ENCODE data around the gene CAPN14. TPM values are rescaled to one million over a fixed set of nuclear protein-coding genes. Genes with fewer than 3 reads are reported as not detected.

CAPN14 gene
- polyA plus RNA-seq, 2 donors = 72.7 to 141 TPM

DNA sequence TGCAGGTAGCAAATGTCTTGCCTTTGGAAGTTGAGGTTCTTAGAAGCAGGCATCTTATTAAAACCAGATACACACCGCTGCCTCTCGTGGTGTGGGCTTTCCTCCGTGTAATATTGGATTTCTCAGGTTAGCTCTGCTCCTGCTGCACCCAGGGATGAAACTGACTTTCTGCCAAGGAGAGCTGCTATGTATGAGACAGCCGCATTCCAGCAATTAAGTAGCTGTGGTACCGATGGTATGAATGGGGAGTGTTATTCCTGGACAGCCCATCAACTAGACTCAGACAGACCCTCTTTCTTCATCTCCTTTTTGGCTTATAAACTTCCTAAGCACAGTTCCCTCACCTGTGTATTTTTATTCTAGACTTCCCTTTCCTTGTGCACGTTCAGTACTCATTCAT is 9.8 kb upstream of the CAPN14 start:
- WGBS, 2 donors = 52% methylated on average over 6 of the region's 6 CpGs
- Histone ChIP-seq H3K36me3 (ENCODE audit: control insufficient read depth in 2 of 2, insufficient read depth in 2 of 2, low read length in 1 of 2) (no peaks in the 10 kb centered on the region), H3K4me3 (ENCODE audit: low read depth in 1 of 2, low read length in 2 of 2) (no peak overlapping the region), H3K27me3 (ENCODE audit: control insufficient read depth in 1 of 2, insufficient read depth in 2 of 2, low read length in 2 of 2) (no peaks in the 10 kb centered on the region), H3K27ac (ENCODE audit: low read depth in 2 of 2, low read length in 1 of 2) (peak overlapping the region in 1 of 2 donors; percentile 44), H3K9me3 (ENCODE audit: control insufficient read depth in 2 of 2, insufficient read depth in 1 of 2, low read depth in 1 of 2, low read length in 1 of 2) (no peaks in the 10 kb centered on the region), H3K4me1 (ENCODE audit: control insufficient read depth in 2 of 2, insufficient read depth in 2 of 2, low read length in 1 of 2) (peaks cover 0 to 6% of the 10 kb centered on the region in 2 donors)

DNA sequence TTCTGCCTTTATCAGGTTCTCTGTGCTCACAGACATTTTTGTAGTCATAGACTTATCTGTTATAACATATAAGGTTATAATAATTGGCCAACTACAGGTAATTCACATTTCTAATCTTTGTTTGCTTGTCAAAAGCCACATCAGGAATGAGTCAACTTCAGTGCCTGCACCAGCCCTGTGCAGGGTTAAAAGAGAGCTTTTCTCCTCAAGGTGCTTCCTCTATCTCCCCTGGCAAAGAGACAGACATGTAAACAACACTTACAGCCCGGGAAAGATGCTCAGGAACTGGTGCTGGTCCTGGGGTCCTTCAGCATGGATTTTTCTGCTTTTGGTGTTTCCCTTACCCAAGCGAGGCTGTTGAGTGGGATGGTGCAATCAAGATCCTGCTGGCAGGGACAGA is 9.0 kb upstream of the CAPN14 start:
- Histone ChIP-seq H3K27me3 (ENCODE audit: control insufficient read depth in 1 of 2, insufficient read depth in 2 of 2, low read length in 2 of 2) (no peaks in the 10 kb centered on the region), H3K9me3 (ENCODE audit: control insufficient read depth in 2 of 2, insufficient read depth in 1 of 2, low read depth in 1 of 2, low read length in 1 of 2) (no peaks in the 10 kb centered on the region), H3K36me3 (ENCODE audit: control insufficient read depth in 2 of 2, insufficient read depth in 2 of 2, low read length in 1 of 2) (no peaks in the 10 kb centered on the region), H3K4me1 (ENCODE audit: control insufficient read depth in 2 of 2, insufficient read depth in 2 of 2, low read length in 1 of 2) (peaks cover 0 to 6% of the 10 kb centered on the region in 2 donors), H3K27ac (ENCODE audit: low read depth in 2 of 2, low read length in 1 of 2) (peak overlapping the region in 1 of 2 donors; percentile 15), H3K4me3 (ENCODE audit: low read depth in 1 of 2, low read length in 2 of 2) (no peak overlapping the region)
- WGBS, 2 donors = 29 to 46% methylated on average over 2 of the region's 2 CpGs

DNA sequence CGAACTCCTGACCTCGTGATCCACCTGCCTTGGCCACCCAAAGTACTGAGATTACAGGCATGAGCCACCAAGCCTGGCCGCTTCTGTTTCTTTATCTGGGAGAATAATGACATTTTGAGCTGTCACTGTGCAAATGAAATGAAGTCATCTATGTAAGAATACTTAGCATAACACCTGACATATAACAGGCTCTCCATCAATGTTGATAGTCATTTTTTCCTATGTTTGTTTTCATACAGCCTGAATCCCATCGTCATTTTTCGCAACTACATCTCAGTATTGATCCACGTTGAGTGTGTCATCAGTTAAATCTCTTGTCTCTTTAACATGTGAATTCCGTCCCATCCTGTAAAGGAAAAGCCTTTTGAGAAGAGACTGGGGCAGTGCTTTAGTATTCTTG is 6.4 kb upstream of the CAPN14 start:
- Histone ChIP-seq H3K9me3 (ENCODE audit: control insufficient read depth in 2 of 2, insufficient read depth in 1 of 2, low read depth in 1 of 2, low read length in 1 of 2) (no peaks in the 10 kb centered on the region), H3K4me3 (ENCODE audit: low read depth in 1 of 2, low read length in 2 of 2) (no peak overlapping the region), H3K27ac (ENCODE audit: low read depth in 2 of 2, low read length in 1 of 2) (no peak overlapping the region), H3K36me3 (ENCODE audit: control insufficient read depth in 2 of 2, insufficient read depth in 2 of 2, low read length in 1 of 2) (no peaks in the 10 kb centered on the region), H3K27me3 (ENCODE audit: control insufficient read depth in 1 of 2, insufficient read depth in 2 of 2, low read length in 2 of 2) (no peaks in the 10 kb centered on the region), H3K4me1 (ENCODE audit: control insufficient read depth in 2 of 2, insufficient read depth in 2 of 2, low read length in 1 of 2) (peaks cover 0 to 13% of the 10 kb centered on the region in 2 donors)
- WGBS, 2 donors = 83 to 90% methylated on average over 7 of the region's 7 CpGs

DNA sequence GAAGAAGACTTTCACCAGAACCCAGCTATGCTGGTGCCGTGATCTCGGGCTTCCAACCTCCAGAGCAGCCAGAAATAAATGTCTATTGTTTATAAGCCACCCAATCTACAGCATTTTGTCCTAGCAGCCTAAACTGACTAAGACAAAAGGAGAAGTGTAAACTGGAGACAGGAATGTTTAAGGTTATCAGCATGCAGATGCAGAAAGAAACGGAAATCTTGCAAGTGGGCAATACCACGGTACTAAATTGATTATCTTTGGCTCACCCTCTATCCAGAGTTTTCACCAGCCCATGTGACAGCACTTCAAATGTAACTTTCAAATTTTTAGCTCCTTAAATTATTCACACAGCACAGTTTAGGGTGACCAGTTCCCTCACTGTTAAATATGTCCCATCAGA is 5.7 kb upstream of the CAPN14 start:
- no peaks in the 10 kb centered on the region for H3K9me3 ChIP-seq (ENCODE audit: control insufficient read depth in 2 of 2, insufficient read depth in 1 of 2, low read depth in 1 of 2, low read length in 1 of 2)
- H3K4me1 ChIP-seq (ENCODE audit: control insufficient read depth in 2 of 2, insufficient read depth in 2 of 2, low read length in 1 of 2) = peaks cover 0 to 13% of the 10 kb centered on the region in 2 donors
- H3K36me3 ChIP-seq (ENCODE audit: control insufficient read depth in 2 of 2, insufficient read depth in 2 of 2, low read length in 1 of 2) = no peaks in the 10 kb centered on the region
- H3K4me3 ChIP-seq (ENCODE audit: low read depth in 1 of 2, low read length in 2 of 2) = no peak overlapping the region
- H3K27ac ChIP-seq (ENCODE audit: low read depth in 2 of 2, low read length in 1 of 2) = no peak overlapping the region
- 82 to 83% methylated on average over 4 of the region's 4 CpGs for WGBS, 2 donors
- no peaks in the 10 kb centered on the region for H3K27me3 ChIP-seq (ENCODE audit: control insufficient read depth in 1 of 2, insufficient read depth in 2 of 2, low read length in 2 of 2)

DNA sequence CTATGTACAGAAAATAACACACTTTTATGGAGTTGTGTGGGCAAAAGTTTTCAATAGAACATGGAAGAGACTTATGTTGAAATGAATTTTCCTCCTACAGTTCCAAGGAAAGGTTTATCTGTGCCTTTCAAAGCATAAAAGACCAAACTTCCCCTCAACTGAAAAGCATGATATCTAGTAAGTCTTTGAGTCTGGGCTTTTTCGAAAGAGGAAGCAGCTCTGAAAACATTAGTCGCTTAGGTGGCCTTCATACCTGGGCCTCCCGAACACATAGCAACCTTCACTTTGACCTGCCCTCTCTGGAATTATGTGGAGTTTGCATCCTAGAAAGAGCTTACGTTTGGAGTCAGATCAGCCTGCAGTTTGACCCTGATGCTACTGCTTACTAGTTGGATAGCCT is 4.8 kb upstream of the CAPN14 start:
- H3K9me3 ChIP-seq (ENCODE audit: control insufficient read depth in 2 of 2, insufficient read depth in 1 of 2, low read depth in 1 of 2, low read length in 1 of 2) = no peaks in the 10 kb centered on the region
- H3K4me1 ChIP-seq (ENCODE audit: control insufficient read depth in 2 of 2, insufficient read depth in 2 of 2, low read length in 1 of 2) = peaks cover 0 to 12% of the 10 kb centered on the region in 2 donors
- no peaks in the 10 kb centered on the region for H3K36me3 ChIP-seq (ENCODE audit: control insufficient read depth in 2 of 2, insufficient read depth in 2 of 2, low read length in 1 of 2)
- no peak overlapping the region for H3K4me3 ChIP-seq (ENCODE audit: low read depth in 1 of 2, low read length in 2 of 2)
- no peaks in the 10 kb centered on the region for H3K27me3 ChIP-seq (ENCODE audit: control insufficient read depth in 1 of 2, insufficient read depth in 2 of 2, low read length in 2 of 2)
- 80 to 85% methylated on average over 4 of the region's 4 CpGs for WGBS, 2 donors
- H3K27ac ChIP-seq (ENCODE audit: low read depth in 2 of 2, low read length in 1 of 2) = no peak overlapping the region

DNA sequence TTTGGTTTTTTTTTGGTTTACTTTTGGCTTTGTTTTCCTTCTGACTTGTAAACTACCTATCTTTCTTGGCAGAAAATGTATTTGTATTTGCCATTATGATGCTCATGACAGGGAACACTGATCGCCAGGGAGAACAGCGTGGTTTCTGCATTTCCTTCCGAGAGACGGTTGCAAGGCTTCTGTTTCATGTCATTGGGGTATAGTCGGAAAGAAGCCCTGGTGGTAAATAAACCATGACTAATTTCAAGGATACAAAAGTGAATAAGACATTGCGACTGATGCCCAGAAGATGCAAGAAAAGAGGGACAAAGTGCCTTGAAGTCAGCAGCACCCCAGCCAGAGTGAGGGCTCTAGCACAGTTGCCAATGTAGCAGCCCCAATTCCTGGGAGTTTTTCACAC is 4.2 kb upstream of the CAPN14 start:
- Histone ChIP-seq H3K4me3 (ENCODE audit: low read depth in 1 of 2, low read length in 2 of 2) (no peak overlapping the region), H3K4me1 (ENCODE audit: control insufficient read depth in 2 of 2, insufficient read depth in 2 of 2, low read length in 1 of 2) (peaks cover 0 to 12% of the 10 kb centered on the region in 2 donors), H3K27me3 (ENCODE audit: control insufficient read depth in 1 of 2, insufficient read depth in 2 of 2, low read length in 2 of 2) (no peaks in the 10 kb centered on the region), H3K27ac (ENCODE audit: low read depth in 2 of 2, low read length in 1 of 2) (no peak overlapping the region), H3K9me3 (ENCODE audit: control insufficient read depth in 2 of 2, insufficient read depth in 1 of 2, low read depth in 1 of 2, low read length in 1 of 2) (no peaks in the 10 kb centered on the region), H3K36me3 (ENCODE audit: control insufficient read depth in 2 of 2, insufficient read depth in 2 of 2, low read length in 1 of 2) (no peaks in the 10 kb centered on the region)
- 68 to 79% methylated on average over 6 of the region's 6 CpGs for WGBS, 2 donors

DNA sequence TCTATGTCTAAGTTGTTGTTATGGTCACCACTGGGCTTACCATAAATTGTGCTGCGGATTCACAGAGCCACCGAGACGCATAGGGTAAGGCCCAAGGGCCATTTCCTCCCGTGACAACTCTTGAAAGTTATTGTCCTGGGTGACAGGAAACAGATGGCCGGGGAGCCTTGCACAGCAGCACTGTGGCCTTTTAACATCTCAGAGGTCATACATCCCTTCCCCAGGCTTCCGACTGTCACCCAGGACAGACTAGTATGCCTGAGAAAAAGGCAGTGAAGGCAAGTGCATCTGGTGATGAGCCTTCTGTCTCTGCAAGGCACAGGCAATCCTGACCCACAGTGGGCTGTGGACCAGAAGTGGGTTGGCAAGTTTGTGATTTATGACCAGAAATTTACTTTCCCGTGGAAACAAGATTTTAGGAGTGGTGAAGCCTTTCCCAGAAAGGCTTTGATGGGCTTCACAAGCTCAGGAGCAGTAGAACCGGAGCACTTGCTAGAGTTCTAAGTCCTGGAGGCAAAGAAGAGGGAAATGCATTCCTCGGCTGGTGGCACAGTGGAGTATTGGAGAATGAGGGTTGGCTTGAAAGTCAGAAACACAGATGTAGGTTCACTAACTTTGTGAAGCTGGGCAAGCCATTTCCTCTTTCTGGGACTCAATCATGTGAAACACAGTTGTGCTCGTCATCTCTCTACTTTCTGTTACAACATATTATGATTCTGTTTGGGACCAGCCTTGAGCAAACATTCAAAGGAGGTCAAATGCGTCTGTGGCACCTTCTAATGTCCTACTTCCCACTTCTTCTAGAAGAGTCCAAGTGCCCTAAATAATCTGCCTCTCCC is 2.0 kb upstream of the CAPN14 start:
- Histone ChIP-seq H3K4me1 (ENCODE audit: control insufficient read depth in 2 of 2, insufficient read depth in 2 of 2, low read length in 1 of 2) (peaks cover 0 to 13% of the 10 kb centered on the region in 2 donors), H3K27ac (ENCODE audit: low read depth in 2 of 2, low read length in 1 of 2) (peak overlapping the region in 1 of 2 donors; percentile 24), H3K9me3 (ENCODE audit: control insufficient read depth in 2 of 2, insufficient read depth in 1 of 2, low read depth in 1 of 2, low read length in 1 of 2) (no peaks in the 10 kb centered on the region), H3K4me3 (ENCODE audit: low read depth in 1 of 2, low read length in 2 of 2) (no peak overlapping the region), H3K27me3 (ENCODE audit: control insufficient read depth in 1 of 2, insufficient read depth in 2 of 2, low read length in 2 of 2) (no peaks in the 10 kb centered on the region), H3K36me3 (ENCODE audit: control insufficient read depth in 2 of 2, insufficient read depth in 2 of 2, low read length in 1 of 2) (no peaks in the 10 kb centered on the region)
- 58 to 59% methylated on average over 11 of the region's 11 CpGs for WGBS, 2 donors

DNA sequence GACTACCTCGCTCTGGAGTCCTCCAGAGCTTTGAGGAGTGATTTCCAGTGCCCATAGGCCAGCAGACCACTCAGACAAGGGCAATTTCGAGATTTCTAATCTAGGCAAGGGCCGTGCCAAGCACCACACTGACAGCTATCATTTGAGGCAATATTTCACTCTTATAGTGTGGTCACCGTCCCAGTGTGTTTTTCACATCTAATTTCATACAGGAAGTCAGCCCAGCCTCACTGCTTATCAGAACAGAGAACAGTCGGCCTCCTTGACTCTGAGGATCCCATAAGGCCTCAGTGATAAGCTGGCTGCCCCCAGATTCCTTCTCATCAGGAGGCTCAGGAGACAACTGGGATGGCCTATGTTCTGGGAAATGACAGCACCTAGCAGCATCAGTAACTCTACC is 581 bp downstream of the CAPN14 start:
- H3K36me3 ChIP-seq (ENCODE audit: control insufficient read depth in 2 of 2, insufficient read depth in 2 of 2, low read length in 1 of 2) = no peaks in the 10 kb centered on the region
- peaks cover 0 to 13% of the 10 kb centered on the region in 2 donors for H3K4me1 ChIP-seq (ENCODE audit: control insufficient read depth in 2 of 2, insufficient read depth in 2 of 2, low read length in 1 of 2)
- peak overlapping the region in 1 of 2 donors; percentile 26 for H3K27ac ChIP-seq (ENCODE audit: low read depth in 2 of 2, low read length in 1 of 2)
- peak overlapping the region; percentile 34 to 38 for H3K4me3 ChIP-seq (ENCODE audit: low read depth in 1 of 2, low read length in 2 of 2)
- no peaks in the 10 kb centered on the region for H3K27me3 ChIP-seq (ENCODE audit: control insufficient read depth in 1 of 2, insufficient read depth in 2 of 2, low read length in 2 of 2)
- H3K9me3 ChIP-seq (ENCODE audit: control insufficient read depth in 2 of 2, insufficient read depth in 1 of 2, low read depth in 1 of 2, low read length in 1 of 2) = no peaks in the 10 kb centered on the region
- 76 to 78% methylated on average over 5 of the region's 5 CpGs for WGBS, 2 donors

DNA sequence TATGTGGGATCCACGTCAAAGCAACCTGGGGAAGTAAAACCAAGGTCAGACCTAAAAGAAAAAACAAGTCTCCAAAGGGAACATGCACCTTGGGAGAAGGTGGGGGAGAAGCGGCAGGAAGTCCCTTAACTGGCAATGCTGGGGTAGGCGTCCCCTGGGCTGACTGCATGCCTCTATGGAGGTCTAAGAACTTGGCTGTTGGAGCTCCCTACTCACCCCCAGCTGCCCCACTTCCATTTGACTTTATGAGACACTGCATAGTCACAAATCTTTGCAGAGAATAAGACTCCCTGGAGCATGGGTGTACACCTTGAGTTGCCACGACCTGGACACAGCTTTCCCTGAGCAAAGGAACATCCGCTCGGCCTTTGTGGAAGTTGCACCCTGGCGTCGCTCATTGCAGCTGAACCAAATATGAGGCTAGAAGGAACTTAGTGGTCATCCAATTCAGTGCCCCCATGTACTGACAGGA is 2.8 kb downstream of the CAPN14 start:
- Histone ChIP-seq H3K4me3 (ENCODE audit: low read depth in 1 of 2, low read length in 2 of 2) (peak overlapping the region in 1 of 2 donors; percentile 7), H3K27me3 (ENCODE audit: control insufficient read depth in 1 of 2, insufficient read depth in 2 of 2, low read length in 2 of 2) (no peaks in the 10 kb centered on the region)
- WGBS, 2 donors = 90 to 92% methylated on average over 8 of the region's 8 CpGs

More for the DNA sequence above, 2.8 kb downstream of the CAPN14 start:
- Histone ChIP-seq H3K9me3 (ENCODE audit: control insufficient read depth in 2 of 2, insufficient read depth in 1 of 2, low read depth in 1 of 2, low read length in 1 of 2) (no peaks in the 10 kb centered on the region), H3K4me1 (ENCODE audit: control insufficient read depth in 2 of 2, insufficient read depth in 2 of 2, low read length in 1 of 2) (peaks cover 0 to 13% of the 10 kb centered on the region in 2 donors), H3K27ac (ENCODE audit: low read depth in 2 of 2, low read length in 1 of 2) (no peak overlapping the region), H3K36me3 (ENCODE audit: control insufficient read depth in 2 of 2, insufficient read depth in 2 of 2, low read length in 1 of 2) (no peaks in the 10 kb centered on the region)

Measured in esophagus (tissue), 2 donors.